ENCODE measurements around the gene MRPL28.

MRPL28 gene

DNA sequence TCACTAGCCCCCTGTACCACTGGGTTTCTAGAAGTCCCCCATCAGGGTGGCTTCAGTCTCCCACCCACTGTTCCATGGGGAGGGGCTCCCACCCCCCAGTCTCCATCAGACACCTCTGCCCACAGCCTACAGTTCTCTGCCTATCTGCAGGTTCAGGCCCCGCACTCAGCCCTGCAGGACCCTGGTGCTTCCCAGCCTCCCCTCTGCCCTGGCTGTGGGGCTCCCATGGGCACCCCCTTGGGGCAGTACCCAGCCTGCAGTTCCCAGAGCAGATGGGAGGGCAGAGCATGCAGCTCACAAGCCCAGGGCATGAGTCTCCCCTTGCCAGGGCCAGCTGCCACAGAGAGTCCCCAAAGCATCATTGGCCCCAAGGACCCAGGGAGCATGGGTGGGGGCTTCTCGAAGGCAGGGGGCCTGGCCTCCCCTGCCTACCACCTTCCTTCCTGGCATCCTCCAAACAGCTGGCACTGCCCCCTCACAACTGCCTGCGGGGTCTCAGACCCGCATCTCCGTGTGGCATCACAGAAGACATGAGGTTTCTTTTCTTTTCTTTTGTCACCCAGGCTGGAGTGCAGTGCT is 2.8 kb upstream of the MRPL28 start:
- no peak for DNase-seq (ENCODE audit: low read depth, low spot score)
- H3K9me3 ChIP-seq (ENCODE audit: control insufficient read depth, insufficient read depth, low read length): no peaks in the 10 kb centered on the region
- no peak overlapping the region for H3K27ac ChIP-seq (ENCODE audit: low read length)
- H3K36me3 ChIP-seq (ENCODE audit: control insufficient read depth, insufficient read depth, low read length): peaks cover 57% of the 10 kb centered on the region
- H3K4me3 ChIP-seq (ENCODE audit: low read length): no peak overlapping the region
- no CpG with 5 or more reads among the region's 5 CpGs for WGBS (ENCODE audit: insufficient coverage, insufficient read length)
- H3K4me1 ChIP-seq (ENCODE audit: control insufficient read depth, insufficient read depth, low read length): no peaks in the 10 kb centered on the region; the same call in 1 of the 2 replicates
- no peaks in the 10 kb centered on the region for H3K27me3 ChIP-seq (ENCODE audit: control insufficient read depth, insufficient read depth, low read length)

DNA sequence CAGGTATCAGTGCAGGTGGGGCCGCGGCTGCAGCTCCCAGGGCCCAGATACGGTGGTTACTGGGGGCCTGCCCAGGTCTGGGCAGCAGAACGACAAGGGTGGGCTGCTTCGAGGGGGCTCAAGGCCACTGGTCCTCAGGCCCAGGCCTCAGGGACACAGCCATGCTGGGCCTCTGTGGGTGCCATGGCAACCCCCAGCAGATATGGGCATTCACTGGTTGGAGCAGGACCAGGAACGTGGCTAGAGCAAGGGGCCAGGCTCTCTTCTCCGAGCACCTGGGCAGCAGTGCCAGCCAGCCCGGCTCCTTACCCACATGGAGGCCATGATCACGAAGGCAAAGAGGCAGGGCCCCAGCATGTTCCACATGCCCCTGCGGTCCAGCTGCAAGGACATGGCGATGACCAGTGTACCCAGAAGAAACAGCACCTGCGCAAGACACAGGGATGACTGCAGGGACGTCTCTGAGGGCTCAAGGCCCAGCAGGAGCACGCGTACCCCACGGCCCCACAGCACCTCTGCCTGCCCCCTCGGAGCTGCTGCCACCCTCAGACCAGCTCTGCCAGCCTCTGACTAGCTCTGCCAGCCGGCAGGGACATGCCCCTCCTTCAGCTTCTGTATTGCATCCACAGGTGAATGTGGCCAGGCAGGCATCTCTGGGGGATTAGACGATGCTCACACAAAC is 2.1 kb upstream of the MRPL28 start:
- Histone ChIP-seq H3K4me1 (ENCODE audit: control insufficient read depth, insufficient read depth, low read length) (no peaks in the 10 kb centered on the region; the same call in 1 of the 2 replicates), H3K27ac (ENCODE audit: low read length) (no peak overlapping the region), H3K36me3 (ENCODE audit: control insufficient read depth, insufficient read depth, low read length) (peaks cover 62% of the 10 kb centered on the region), H3K27me3 (ENCODE audit: control insufficient read depth, insufficient read depth, low read length) (no peaks in the 10 kb centered on the region), H3K4me3 (ENCODE audit: low read length) (no peak overlapping the region), H3K9me3 (ENCODE audit: control insufficient read depth, insufficient read depth, low read length) (no peaks in the 10 kb centered on the region)
- no CpG with 5 or more reads among the region's 19 CpGs for WGBS (ENCODE audit: insufficient coverage, insufficient read length)
- DNase-seq (ENCODE audit: low read depth, low spot score): no peak

DNA sequence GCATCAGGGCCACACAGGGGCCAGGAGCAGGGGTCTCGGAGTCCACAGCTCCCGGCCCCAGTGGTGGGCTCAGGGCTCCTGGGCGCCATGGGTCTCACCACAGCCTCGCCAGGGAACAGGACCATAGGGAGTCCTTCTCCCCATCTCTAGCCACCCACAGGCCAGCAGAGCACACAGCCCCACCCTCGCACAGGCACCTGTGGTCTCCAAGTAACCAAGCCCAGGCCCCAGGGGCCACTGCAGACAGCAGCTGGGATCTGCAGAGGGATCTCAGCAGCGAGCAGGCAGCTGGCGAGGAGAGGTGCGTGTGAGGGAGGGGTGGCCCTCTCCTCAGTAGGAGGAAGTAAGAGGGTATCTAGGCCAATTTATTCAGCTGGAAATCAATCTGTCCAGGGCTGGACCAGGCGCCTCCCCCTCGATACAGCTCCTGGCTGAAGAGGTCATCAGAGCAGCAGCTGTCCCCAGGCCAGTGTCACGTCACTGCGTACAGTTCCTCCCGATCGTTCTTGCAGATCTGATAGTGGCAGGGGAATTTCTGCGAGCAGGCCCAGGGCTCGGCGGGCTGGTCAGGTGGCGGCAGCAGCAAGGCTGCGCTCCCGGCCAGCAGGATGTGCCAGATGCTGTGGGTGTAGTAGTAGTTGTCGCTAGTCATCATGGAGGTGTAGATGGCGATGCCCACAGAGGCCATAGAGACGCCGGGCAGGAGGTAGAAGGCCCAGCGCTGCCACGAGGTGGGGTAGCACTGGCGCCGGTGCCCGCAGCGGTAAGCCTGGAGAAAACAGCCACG is 1.4 kb upstream of the MRPL28 start:
- WGBS (ENCODE audit: insufficient coverage, insufficient read length): no CpG with 5 or more reads among the region's 31 CpGs
- Histone ChIP-seq H3K36me3 (ENCODE audit: control insufficient read depth, insufficient read depth, low read length) (peaks cover 56% of the 10 kb centered on the region), H3K4me3 (ENCODE audit: low read length) (no peak overlapping the region), H3K27ac (ENCODE audit: low read length) (no peak overlapping the region), H3K27me3 (ENCODE audit: control insufficient read depth, insufficient read depth, low read length) (no peaks in the 10 kb centered on the region), H3K4me1 (ENCODE audit: control insufficient read depth, insufficient read depth, low read length) (no peaks in the 10 kb centered on the region; the same call in 1 of the 2 replicates), H3K9me3 (ENCODE audit: control insufficient read depth, insufficient read depth, low read length) (no peaks in the 10 kb centered on the region)
- no peak for DNase-seq (ENCODE audit: low read depth, low spot score)

DNA sequence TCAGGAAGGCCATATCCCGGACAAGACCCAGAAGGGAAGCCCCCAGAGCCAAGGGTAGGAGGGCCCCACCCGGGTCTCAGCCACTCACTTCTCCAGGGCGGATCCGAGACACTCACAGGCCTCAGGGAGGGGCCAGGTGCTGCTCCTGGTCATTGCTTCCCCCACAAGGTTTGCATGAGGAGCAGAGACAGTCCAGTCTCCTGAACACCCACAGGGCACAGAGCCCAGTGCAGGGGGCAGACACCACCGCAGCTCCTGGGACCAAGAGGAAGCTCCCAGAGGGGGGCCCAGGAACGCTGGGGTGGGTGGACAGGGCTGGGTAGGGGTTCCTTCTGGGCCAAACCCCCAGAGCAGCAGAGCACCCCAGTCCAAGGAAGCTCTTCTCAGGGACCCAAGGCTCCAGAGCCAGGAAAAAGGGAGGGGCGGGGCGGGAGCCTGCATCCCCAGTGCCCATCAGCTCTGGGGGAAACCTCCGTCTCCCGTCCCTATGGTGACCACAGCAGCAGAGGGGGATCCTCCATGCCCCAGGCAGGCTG is 709 bp upstream of the MRPL28 start:
- no CpG with 5 or more reads among the region's 10 CpGs for WGBS (ENCODE audit: insufficient coverage, insufficient read length)
- Histone ChIP-seq H3K4me1 (ENCODE audit: control insufficient read depth, insufficient read depth, low read length) (no peaks in the 10 kb centered on the region; the same call in 1 of the 2 replicates), H3K4me3 (ENCODE audit: low read length) (no peak overlapping the region), H3K36me3 (ENCODE audit: control insufficient read depth, insufficient read depth, low read length) (peaks cover 53% of the 10 kb centered on the region), H3K27ac (ENCODE audit: low read length) (no peak overlapping the region), H3K9me3 (ENCODE audit: control insufficient read depth, insufficient read depth, low read length) (no peaks in the 10 kb centered on the region), H3K27me3 (ENCODE audit: control insufficient read depth, insufficient read depth, low read length) (no peaks in the 10 kb centered on the region)
- no peak for DNase-seq (ENCODE audit: low read depth, low spot score)

DNA sequence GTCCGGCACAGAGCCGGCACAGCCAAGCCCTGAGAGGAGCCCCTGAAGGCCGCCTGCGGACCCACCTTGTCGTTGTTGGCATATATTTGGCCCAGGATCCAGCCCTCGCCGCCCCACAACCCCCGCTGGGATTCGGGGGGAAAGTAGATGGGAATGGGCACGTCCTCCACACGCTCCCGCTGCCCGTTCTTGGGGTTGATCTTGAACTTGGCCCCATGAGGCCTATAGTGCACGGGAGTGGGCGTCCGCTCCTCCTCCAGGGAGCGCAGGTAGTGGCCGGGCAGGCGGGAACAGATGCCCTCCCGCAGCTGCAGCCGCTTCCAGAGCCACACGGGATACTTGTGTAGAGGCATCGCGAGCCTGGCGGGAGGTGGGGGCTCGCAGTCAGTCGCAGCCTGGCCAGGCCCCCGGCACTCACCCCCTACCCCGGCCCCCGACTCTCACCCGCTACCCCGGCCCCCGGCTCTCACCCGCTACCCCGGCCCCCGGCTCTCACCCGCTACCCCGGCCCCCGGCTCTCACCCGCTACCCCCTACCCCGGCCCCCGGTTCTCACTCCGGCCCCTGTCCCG is 387 bp downstream of the MRPL28 start:
- Histone ChIP-seq H3K27ac (ENCODE audit: low read length) (no peak overlapping the region), H3K9me3 (ENCODE audit: control insufficient read depth, insufficient read depth, low read length) (no peaks in the 10 kb centered on the region), H3K27me3 (ENCODE audit: control insufficient read depth, insufficient read depth, low read length) (no peaks in the 10 kb centered on the region), H3K4me1 (ENCODE audit: control insufficient read depth, insufficient read depth, low read length) (no peaks in the 10 kb centered on the region; the same call in 1 of the 2 replicates), H3K4me3 (ENCODE audit: low read length) (peak overlapping the region; percentile 34; the same call in 1 of the 2 replicates), H3K36me3 (ENCODE audit: control insufficient read depth, insufficient read depth, low read length) (peaks cover 46% of the 10 kb centered on the region)
- DNase-seq (ENCODE audit: low read depth, low spot score): no peak
- WGBS (ENCODE audit: insufficient coverage, insufficient read length): no CpG with 5 or more reads among the region's 44 CpGs

DNA sequence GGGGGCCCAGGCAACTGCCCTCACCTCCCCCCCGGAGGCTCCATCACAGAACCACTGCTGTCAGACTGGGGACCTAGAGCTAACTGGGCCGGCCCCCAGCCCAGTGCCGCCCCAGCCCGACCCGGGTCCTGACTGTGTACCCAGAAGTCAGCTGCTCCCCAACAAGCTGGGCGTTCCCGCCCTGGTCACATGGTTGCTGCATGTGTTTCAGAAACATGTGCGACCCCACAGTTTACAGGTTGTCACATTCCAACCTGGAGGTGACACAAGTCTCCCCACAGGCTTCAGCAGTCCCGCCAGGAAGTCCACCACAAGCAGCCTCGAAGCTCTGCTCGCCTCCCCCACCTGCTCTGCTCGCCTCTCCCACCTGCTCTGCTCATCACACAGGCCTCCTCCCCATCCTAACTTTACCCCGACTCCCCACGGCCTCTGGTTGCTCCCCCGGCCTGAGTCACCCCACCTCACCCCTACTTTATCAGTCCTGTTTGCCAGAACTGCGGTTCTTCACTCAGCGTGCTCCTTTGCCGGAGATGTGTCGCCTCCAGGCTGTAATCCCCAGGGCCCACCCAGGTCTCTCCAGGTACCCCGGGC is 968 bp downstream of the MRPL28 start:
- Histone ChIP-seq H3K4me3 (ENCODE audit: low read length) (peak overlapping the region; percentile 34; the same call in 1 of the 2 replicates), H3K27ac (ENCODE audit: low read length) (no peak overlapping the region), H3K36me3 (ENCODE audit: control insufficient read depth, insufficient read depth, low read length) (peaks cover 40% of the 10 kb centered on the region), H3K27me3 (ENCODE audit: control insufficient read depth, insufficient read depth, low read length) (no peaks in the 10 kb centered on the region), H3K4me1 (ENCODE audit: control insufficient read depth, insufficient read depth, low read length) (no peaks in the 10 kb centered on the region; the same call in 1 of the 2 replicates), H3K9me3 (ENCODE audit: control insufficient read depth, insufficient read depth, low read length) (no peaks in the 10 kb centered on the region)
- DNase-seq (ENCODE audit: low read depth, low spot score): no peak
- WGBS (ENCODE audit: insufficient coverage, insufficient read length): no CpG with 5 or more reads among the region's 20 CpGs

DNA sequence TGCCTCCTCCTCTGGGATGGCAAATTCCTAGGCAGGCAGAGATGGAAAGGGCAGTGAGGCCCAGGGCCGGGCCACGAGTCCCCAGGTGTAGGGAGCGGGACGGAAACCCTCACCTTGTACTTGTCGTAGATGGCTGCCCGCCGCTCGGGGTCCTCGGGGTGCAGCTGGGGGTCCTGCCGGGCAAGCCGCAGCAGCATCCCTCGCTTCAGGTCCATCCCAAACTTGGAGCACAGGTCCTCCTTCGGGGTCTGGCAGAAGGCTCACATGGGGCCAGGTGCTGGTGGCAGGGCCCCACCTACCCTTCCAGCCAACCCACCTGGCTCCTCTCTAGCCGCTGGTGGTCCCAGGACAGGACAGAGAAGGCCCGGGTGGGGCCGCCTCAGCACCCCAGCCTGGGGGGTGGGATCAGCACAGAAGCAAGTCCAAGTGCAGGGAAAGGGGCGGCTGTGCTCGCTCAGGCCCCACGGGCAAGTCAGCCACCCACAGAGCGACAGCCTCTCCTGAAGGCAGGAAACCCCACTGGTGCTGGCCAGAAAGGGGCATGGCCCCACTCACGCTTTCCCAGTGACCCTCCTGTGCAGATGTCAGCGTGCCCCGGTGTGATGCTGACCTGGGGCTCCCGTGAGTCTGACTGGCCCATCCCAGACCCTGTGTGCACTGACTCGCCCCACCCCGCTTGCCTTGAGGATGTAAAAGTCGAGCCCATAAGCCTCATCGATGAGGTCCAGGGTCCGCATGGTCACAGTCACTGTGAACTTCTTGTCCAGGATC is 1.8 kb downstream of the MRPL28 start:
- Histone ChIP-seq H3K27ac (ENCODE audit: low read length) (no peak overlapping the region), H3K27me3 (ENCODE audit: control insufficient read depth, insufficient read depth, low read length) (no peaks in the 10 kb centered on the region), H3K9me3 (ENCODE audit: control insufficient read depth, insufficient read depth, low read length) (no peaks in the 10 kb centered on the region), H3K36me3 (ENCODE audit: control insufficient read depth, insufficient read depth, low read length) (peaks cover 32% of the 10 kb centered on the region), H3K4me1 (ENCODE audit: control insufficient read depth, insufficient read depth, low read length) (no peaks in the 10 kb centered on the region; the same call in 1 of the 2 replicates), H3K4me3 (ENCODE audit: low read length) (no peak overlapping the region)
- no peak for DNase-seq (ENCODE audit: low read depth, low spot score)
- no CpG with 5 or more reads among the region's 29 CpGs for WGBS (ENCODE audit: insufficient coverage, insufficient read length)

DNA sequence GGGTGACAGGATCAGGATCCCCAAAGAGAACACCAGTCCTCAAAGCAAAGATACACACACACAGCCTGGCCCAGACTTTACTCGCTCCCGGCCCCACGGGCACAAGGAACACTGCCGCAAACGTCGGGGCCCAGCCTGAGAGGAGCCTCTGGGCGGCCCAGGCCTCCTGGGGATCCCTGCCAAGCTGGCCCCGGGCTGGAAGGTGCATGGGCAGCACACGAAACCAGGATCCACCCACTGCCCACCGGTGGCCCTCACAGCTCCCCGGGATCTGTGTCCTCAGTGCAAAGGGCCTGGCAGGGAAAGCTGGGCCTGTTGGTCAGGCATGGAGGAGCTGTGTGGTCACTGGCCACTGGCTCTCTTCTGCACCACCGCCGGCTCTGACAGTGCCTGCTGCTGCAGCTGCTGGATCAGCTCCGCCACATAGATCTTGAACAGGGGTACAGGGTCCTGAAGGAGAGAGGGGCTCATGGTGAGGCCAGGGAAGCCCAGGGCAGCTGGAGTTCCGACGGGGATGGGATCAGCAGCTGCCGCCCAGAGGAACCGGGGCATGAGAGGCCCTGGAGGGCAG is 2.9 kb downstream of the MRPL28 start:
- H3K27me3 ChIP-seq (ENCODE audit: control insufficient read depth, insufficient read depth, low read length): no peaks in the 10 kb centered on the region
- no CpG with 5 or more reads among the region's 18 CpGs for WGBS (ENCODE audit: insufficient coverage, insufficient read length)
- H3K27ac ChIP-seq (ENCODE audit: low read length): no peak overlapping the region
- no peak for DNase-seq (ENCODE audit: low read depth, low spot score)
- H3K36me3 ChIP-seq (ENCODE audit: control insufficient read depth, insufficient read depth, low read length): peaks cover 29% of the 10 kb centered on the region
- H3K9me3 ChIP-seq (ENCODE audit: control insufficient read depth, insufficient read depth, low read length): no peaks in the 10 kb centered on the region
- peaks cover 1% of the 10 kb centered on the region; the same call in 1 of the 2 replicates for H3K4me1 ChIP-seq (ENCODE audit: control insufficient read depth, insufficient read depth, low read length)
- H3K4me3 ChIP-seq (ENCODE audit: low read length): no peak overlapping the region

DNA sequence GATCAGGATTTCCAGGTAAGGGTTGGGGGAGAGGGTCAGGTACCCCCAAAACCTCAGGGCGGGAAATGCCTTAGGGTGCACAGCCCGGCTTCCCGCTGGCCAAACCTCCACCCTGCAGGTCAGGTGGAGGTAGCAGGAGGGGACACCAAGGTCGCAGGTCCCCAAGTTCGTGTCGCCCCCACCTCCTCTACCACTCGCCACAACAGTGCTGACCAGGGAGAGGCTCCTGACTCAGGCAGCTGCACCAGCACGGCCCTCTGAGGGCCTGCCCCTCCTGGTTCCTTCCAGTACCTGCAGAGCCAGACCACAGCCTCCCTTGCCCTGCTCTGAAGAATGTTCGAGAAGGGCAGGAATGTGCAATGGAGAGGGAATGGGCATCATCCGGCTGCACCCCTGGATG is 3.9 kb downstream of the MRPL28 start:
- H3K36me3 ChIP-seq (ENCODE audit: control insufficient read depth, insufficient read depth, low read length): peaks cover 21% of the 10 kb centered on the region
- H3K9me3 ChIP-seq (ENCODE audit: control insufficient read depth, insufficient read depth, low read length): no peaks in the 10 kb centered on the region
- H3K27me3 ChIP-seq (ENCODE audit: control insufficient read depth, insufficient read depth, low read length): no peaks in the 10 kb centered on the region
- peaks cover 2% of the 10 kb centered on the region; the same call in 1 of the 2 replicates for H3K4me1 ChIP-seq (ENCODE audit: control insufficient read depth, insufficient read depth, low read length)
- H3K4me3 ChIP-seq (ENCODE audit: low read length): no peak overlapping the region
- no peak for DNase-seq (ENCODE audit: low read depth, low spot score)
- no peak overlapping the region for H3K27ac ChIP-seq (ENCODE audit: low read length)
- WGBS (ENCODE audit: insufficient coverage, insufficient read length): no CpG with 5 or more reads among the region's 10 CpGs
